K562 (cell line): ENCODE measurements around the gene DIPK1A. TPM values are rescaled to one million over a fixed set of nuclear protein-coding genes. Genes with fewer than 3 reads are reported as not detected.

ENCODE experiments used
- ARID3A ChIP-seq: IDR thresholded peaks from 2 replicates; pipeline ENCODE4 v1.6.1; 2012; ENCODE audit warnings: low read depth, low read length, improper control_type of control experiment, borderline replicate concordance
- BCL6 ChIP-seq: fragments of 250-450 bp; sonication (Bioruptor Pico); IDR thresholded peaks from 2 replicates; pipeline ENCODE4 v1.4.0; 2020
- CEBPG ChIP-seq, 3 experiments: fragments of 200-800 bp in 1 of 3; sonication (Bioruptor generic) in 1 of 3; sonication (generic) in 1 of 3; formaldehyde crosslinking in 1 of 3; IDR thresholded peaks in 2 of 3; conservative IDR thresholded peaks in 1 of 3; 2 replicates each; pipeline versions ENCODE4 v1.6.1 to v1.8.0; 2016 to 2022; ENCODE audit warnings: missing compliant biosample characterization in 2 of 3, missing genetic modification characterization in 2 of 3, mild to moderate bottlenecking in 1 of 3, missing genetic modification reagents in 1 of 3
- CLOCK ChIP-seq: fragments of 250-450 bp; sonication (Bioruptor Pico); IDR thresholded peaks from 2 replicates; pipeline ENCODE4 v1.4.0; 2020; ENCODE audit warnings: mild to moderate bottlenecking, moderate library complexity, borderline replicate concordance
- DACH1 ChIP-seq: fragments of 450-650 bp; IDR thresholded peaks from 2 replicates; pipeline ENCODE4 v1.6.1; 2018; ENCODE audit not compliant: partially characterized antibody
- FOXP1 ChIP-seq: sonication (generic); formaldehyde crosslinking; IDR thresholded peaks from 2 replicates; pipeline ENCODE4 v1.8.0; 2022; ENCODE audit warnings: mild to moderate bottlenecking, missing genetic modification reagents
- HNRNPL ChIP-seq: fragments of 200-400 bp; formaldehyde crosslinking; IDR thresholded peaks from 2 replicates; pipeline ENCODE4 v1.6.1; 2017; ENCODE audit warnings: low read depth, mild to moderate bottlenecking, low read length
- MAFF ChIP-seq: IDR thresholded peaks from 2 replicates; pipeline ENCODE4 v1.6.1; 2012; ENCODE audit warnings: low read length, improper control_type of control experiment
- MED1 ChIP-seq: sonication (generic); formaldehyde crosslinking; IDR thresholded peaks from 2 replicates; pipeline ENCODE4 v1.8.1; 2023; ENCODE audit warnings: missing genetic modification reagents, borderline replicate concordance
- MLX ChIP-seq, 2 experiments: fragments of 450-650 bp in 1 of 2; sonication (generic) in 1 of 2; formaldehyde crosslinking; conservative IDR thresholded peaks; 2 replicates each; pipeline versions ENCODE4 v1.4.0 to v1.8.1; 2020 to 2022; ENCODE audit warnings: mild to moderate bottlenecking in 1 of 2, missing genetic modification reagents in 1 of 2
- NFIC ChIP-seq: fragments of 450-650 bp; IDR thresholded peaks from 2 replicates; pipeline ENCODE4 v1.6.1; 2017; ENCODE audit warnings: mild to moderate bottlenecking, inconsistent platforms
- SAP30 ChIP-seq: fragments of 200-600 bp; sonication (generic); IDR thresholded peaks from 2 replicates; pipeline ENCODE4 v1.6.1; 2012; ENCODE audit warnings: borderline replicate concordance, low read depth, mild to moderate bottlenecking, moderate library complexity, low read length, control low read depth, inconsistent platforms; ENCODE audit not compliant: insufficient read depth, poor library complexity, severe bottlenecking
- TEAD2 ChIP-seq: fragments of 450-650 bp; IDR thresholded peaks from 2 replicates; pipeline ENCODE4 v1.6.1; 2016; ENCODE audit warnings: missing genetic modification characterization, control low read depth, missing compliant biosample characterization
- TEAD4 ChIP-seq, 2 experiments: sonication (generic) in 1 of 2; formaldehyde crosslinking in 1 of 2; IDR thresholded peaks; 2 replicates each; pipeline versions ENCODE4 v1.6.1 to v1.8.0; 2012 to 2022; ENCODE audit warnings: borderline replicate concordance in 1 of 2, inconsistent platforms in 1 of 2, low read length in 1 of 2, mild to moderate bottlenecking in 1 of 2, missing genetic modification reagents in 1 of 2
- ZNF146 ChIP-seq: IDR thresholded peaks from one replicate; pipeline ENCODE4 v1.6.1; 2018; ENCODE audit warnings: missing compliant biosample characterization; ENCODE audit not compliant: unreplicated experiment
- ZNF212 ChIP-seq: fragments of 450-650 bp; formaldehyde crosslinking; IDR thresholded peaks from 2 replicates; pipeline ENCODE4 v1.4.0; 2020; ENCODE audit warnings: mild to moderate bottlenecking
- ZNF395 ChIP-seq: fragments of 200-800 bp; sonication (Bioruptor generic); IDR thresholded peaks from 2 replicates; pipeline ENCODE4 v1.6.1; 2017; ENCODE audit warnings: missing genetic modification characterization, missing compliant biosample characterization
- polyA plus RNA-seq, 8 experiments: library from polyadenylated mRNA; depleted of rRNA in 4 of 8; stranded (reverse) in 5 of 8; unstranded in 3 of 8; fragments of >200 nt; fragmentation: Nextera tagmentation in 2 of 8; fragmentation: Illumina TruSeq in 1 of 8; extraction: Ambion mirVana in 2 of 8; extraction: Trizol in 1 of 8; gene quantifications; 2 replicates each; pipeline versions ENCODE4 v1.2.1 to v1.2.3, GENCODE V29; 2011 to 2014; ENCODE audit warnings: inconsistent platforms in 1 of 8, missing spikeins in 1 of 8
- total RNA-seq, 7 experiments: library from RNA; depleted of rRNA in 6 of 7; stranded (reverse); fragments of >200 nt in 6 of 7; fragmentation: Illumina TruSeq in 2 of 7; extraction: Trizol in 2 of 7; gene quantifications; 2 replicates each; pipeline versions ENCODE4 v1.2.1 to v1.2.3, GENCODE V29; 2011 to 2021; ENCODE audit warnings: low replicate concordance in 1 of 7

The DIPK1A gene
- total and polyA plus RNA-seq, 9 of the 15 experiments (the other 6 are each of a cell fraction or from before 2014, with no cell fraction given) = 0.54 to 2.5 (median 1.3) TPM

- peak; percentile 65; the same call in 1 of the 2 replicates for TF ChIP-seq ZNF395 (CRISPR knock-in tag)
- TF ChIP-seq CLOCK (CRISPR knock-in tag) = no peak
- no peak for TF ChIP-seq TEAD2
- TF ChIP-seq NFIC = peak; percentile 85
- TF ChIP-seq SAP30 = peak; percentile 89
- no peak for TF ChIP-seq MAFF
- TF ChIP-seq MLX (CRISPR knock-in tag; conservative IDR thresholded peaks at IDR 0.05) = peak in 1 of 2 experiments; percentile 92; a peak in 2 of 4 replicates
- TF ChIP-seq HNRNPL = no peak
- no peak for TF ChIP-seq DACH1
- peak; percentile 61; the same call in 1 of the 2 replicates for TF ChIP-seq CEBPG (CRISPR knock-in tag; IDR thresholded peaks at IDR 0.05)
- TF ChIP-seq CEBPG (tag; conservative IDR thresholded peaks at IDR 0.05 in 1 of 2, IDR thresholded peaks at IDR 0.05 in 1 of 2) = peak in 1 of 2 experiments; percentile 19; a peak in 1 of 4 replicates
- no peak for TF ChIP-seq ZNF146 (CRISPR knock-in tag)
- peak; percentile 43; the same call in 1 of the 2 replicates for TF ChIP-seq ARID3A
- TF ChIP-seq MED1 (CRISPR knock-in tag) = no peak
- no peak for TF ChIP-seq BCL6
- TF ChIP-seq TEAD4 (IDR thresholded peaks at IDR 0.05; ENCODE audit: low read length) = peak; percentile 52
- TF ChIP-seq TEAD4 (CRISPR knock-in tag; IDR thresholded peaks at IDR 0.05; ENCODE audit: borderline replicate concordance) = no peak
- TF ChIP-seq FOXP1 (CRISPR knock-in tag) = peak; percentile 97; the same call in 1 of the 2 replicates
- no peak for TF ChIP-seq ZNF212
These were observed 129.3 kb downstream of the DIPK1A start, which contains the start of gene RPL5 (continued) for GRCh38 chr1:92831762-92832536.
